Lung (tissue), 12 donors: ENCODE results near the gene ABTB1. TPM values are rescaled to one million over a fixed set of nuclear protein-coding genes. Genes with fewer than 3 reads are reported as not detected.
A peak's percentile ranks its signal among the peaks of the same experiment; 100 is the strongest.

Experiments
- ATAC-seq: fragments of 200-7000 bp; cut with Tn5 transposase; one replicate; pipeline ENCODE4 v1.9.1; 2020; ENCODE audit warnings: moderate number of reproducible peaks; ENCODE audit not compliant: insufficient read depth, low FRiP score
- DNase-seq, 3 donors: peaks; one replicate each; pipeline ENCODE4 v3.0.0-alpha.2; 2013 to 2017
- H3K27ac ChIP-seq, 2 donors: one replicate each; pipeline ENCODE4 v1.5.1; 2013; ENCODE audit warnings: mild to moderate bottlenecking in 2 of 2, moderate library complexity in 2 of 2, control low read depth in 1 of 2, inconsistent platforms in 1 of 2, low read depth in 1 of 2, low read length in 1 of 2
- H3K27me3 ChIP-seq, 3 donors: one replicate each; pipeline ENCODE4 v1.5.1; 2013; ENCODE audit warnings: low read length in 2 of 3; ENCODE audit not compliant: control insufficient read depth in 3 of 3, insufficient read depth in 3 of 3
- H3K36me3 ChIP-seq, 4 donors: one replicate each; pipeline ENCODE4 v1.5.1; 2013; ENCODE audit warnings: low read length in 4 of 4, mild to moderate bottlenecking in 1 of 4, moderate library complexity in 1 of 4; ENCODE audit not compliant: control insufficient read depth in 4 of 4, insufficient read depth in 4 of 4
- H3K4me1 ChIP-seq, 5 donors: one replicate each; pipeline ENCODE4 v1.5.1; 2013; ENCODE audit warnings: low read length in 5 of 5, mild to moderate bottlenecking in 2 of 5, moderate library complexity in 1 of 5; ENCODE audit not compliant: control insufficient read depth in 5 of 5, insufficient read depth in 5 of 5
- H3K4me3 ChIP-seq: one replicate; pipeline ENCODE4 v1.5.1; 2013; ENCODE audit warnings: mild to moderate bottlenecking, control low read depth, moderate library complexity
- H3K9ac ChIP-seq, 2 donors: one replicate each; pipeline ENCODE4 v1.5.1; 2013; ENCODE audit warnings: low read length in 2 of 2, control low read depth in 1 of 2; ENCODE audit not compliant: insufficient read depth in 1 of 2
- H3K9me3 ChIP-seq, 4 donors: one replicate each; pipeline ENCODE4 v1.5.1; 2013; ENCODE audit warnings: low read length in 3 of 4, mild to moderate bottlenecking in 1 of 4, moderate library complexity in 1 of 4; ENCODE audit not compliant: control insufficient read depth in 4 of 4, insufficient read depth in 3 of 4
- CTCF ChIP-seq: IDR thresholded peaks from 2 replicates; pipeline ENCODE4 v1.5.1; 2012; ENCODE audit warnings: mild to moderate bottlenecking; ENCODE audit errors: control extremely low read depth, extremely low read depth
- WGBS, 2 donors: extraction: QIAGEN DNeasy Blood & Tissue Kit; methylation state at CpG; one replicate each; pipeline ENCODE4 v1.1.7; 2013; 5-methylcytosine and 5-hydroxymethylcytosine counted together
- polyA plus RNA-seq, 2 donors: library from polyadenylated mRNA; stranded (reverse); fragments of 200-250 nt; gene quantifications; one replicate each; pipeline ENCODE4 v1.2.1, GENCODE V29; 2013
- total RNA-seq, 2 donors: library from RNA; depleted of rRNA in 1 of 2; stranded (reverse); fragments of >200 nt in 1 of 2; gene quantifications; one replicate each; pipeline ENCODE4 v1.2.1, GENCODE V29; 2014 to 2021
- donor health status: control.
- donor health status: control.
- donor health status: Bipolar disorder and iron deficiency.
- donor health status: healthy.
- donor health status: DM: yes; HTN: yes; CAD: no.

The ABTB1 gene
- total and polyA plus RNA-seq, 4 donors = 30.7 to 102 (median 48.6) TPM

- Histone ChIP-seq H3K9ac (no peak overlapping the region), H3K36me3 (peaks cover 0 to 3% (median 0%) of the 10 kb centered on the region in 4 donors), H3K9me3 (no peaks in the 10 kb centered on the region), H3K4me1 (peaks cover 6 to 64% (median 17%) of the 10 kb centered on the region in 5 donors), H3K4me3 (no peak overlapping the region), H3K27me3 (no peaks in the 10 kb centered on the region), H3K27ac (no peak overlapping the region)
- DNase-seq (peak in 2 of 3 donors; percentile 34 to 71), ATAC-seq (no peak)
- 81 to 92% methylated on average over 14 of the region's 14 CpGs for WGBS, 2 donors
- no peak for TF ChIP-seq CTCF
Measured at GRCh38 chr3:127717357-127718244, 44.8 kb downstream of the ABTB1 start.

- Histone ChIP-seq H3K9ac (no peak overlapping the region), H3K4me3 (no peak overlapping the region)
- 89 to 92% methylated on average over 7 of the region's 7 CpGs for WGBS, 2 donors
Measured at GRCh38 chr3:127718245-127718915, 45.6 kb downstream of the ABTB1 start.

GRCh38 chr3:127718916-127719290 is 46.2 kb downstream of the ABTB1 start:
- H3K9ac ChIP-seq = no peak overlapping the region
- no peak overlapping the region for H3K4me3 ChIP-seq
- no peak for TF ChIP-seq CTCF
- peaks cover 0 to 3% (median 0%) of the 10 kb centered on the region in 4 donors for H3K36me3 ChIP-seq
- ATAC-seq (no peak), DNase-seq (no peak)
- no peaks in the 10 kb centered on the region for H3K9me3 ChIP-seq
- peaks cover 9 to 62% (median 20%) of the 10 kb centered on the region in 5 donors for H3K4me1 ChIP-seq
- WGBS, 2 donors = 78 to 82% methylated on average over 3 of the region's 3 CpGs
- H3K27me3 ChIP-seq = no peaks in the 10 kb centered on the region
- H3K27ac ChIP-seq = no peak overlapping the region

More at GRCh38 chr3:127718245-127718915, 45.6 kb downstream of the ABTB1 start:
- Histone ChIP-seq H3K36me3 (peaks cover 0 to 3% (median 0%) of the 10 kb centered on the region in 4 donors), H3K27me3 (no peaks in the 10 kb centered on the region), H3K27ac (peak overlapping the region in 1 of 2 donors; percentile 2), H3K4me1 (peaks cover 9 to 64% (median 18%) of the 10 kb centered on the region in 5 donors), H3K9me3 (no peaks in the 10 kb centered on the region)
- no peak for ATAC-seq
- peak in 1 of 3 donors; percentile 28 for DNase-seq
- TF ChIP-seq CTCF = no peak
